Pancreas (tissue), 10 donors: ENCODE data around the gene KLHL14. TPM values are rescaled to one million over a fixed set of nuclear protein-coding genes. Genes with fewer than 3 reads are reported as not detected.

Experiments used
- ATAC-seq, 4 donors: fragments of 200-7000 bp; cut with Tn5 transposase; one replicate each; pipeline versions ENCODE4 v1.8.0 to v1.9.1; 2020; ENCODE audit warnings: mild to moderate bottlenecking in 4 of 4, moderate library complexity in 4 of 4
- DNase-seq, 6 donors: peaks; one replicate each; pipeline ENCODE4 v3.0.0-alpha.2; 2020
- FAIRE-seq: peaks from 2 replicates; lab custom pipeline; 2012; peaks lifted over from hg19 to GRCh38; lab: Jason Lieb, UNC
- H3K27ac ChIP-seq, 4 donors: fragments of 200-600 bp; sonication (generic); 1 replicate in 3 of 4; 2 replicates in 1 of 4; pipeline versions ENCODE4 v1.5.0 to v1.8.0; 2020
- H3K27me3 ChIP-seq, 4 donors: fragments of 200-600 bp; one replicate each; pipeline ENCODE4 v1.8.0; 2021
- H3K36me3 ChIP-seq, 3 donors: fragments of 200-600 bp; sonication (generic) in 1 of 3; one replicate each; pipeline versions ENCODE4 v1.5.0 to v1.8.0; 2020 to 2021
- H3K4me1 ChIP-seq, 3 donors: fragments of 200-600 bp; one replicate each; pipeline ENCODE4 v1.8.0; 2021
- H3K4me3 ChIP-seq, 4 donors: fragments of 200-600 bp; sonication (generic) in 2 of 4; one replicate each; pipeline versions ENCODE4 v1.5.0 to v1.8.0; 2020 to 2021
- H3K9me3 ChIP-seq, 4 donors: fragments of 200-600 bp; one replicate each; pipeline ENCODE4 v1.8.0; 2021
- WGBS, 2 donors: extraction: QIAGEN DNeasy Blood & Tissue Kit; methylation state at CpG; one replicate each; pipeline ENCODE4 v1.1.7; 2013; 5-methylcytosine and 5-hydroxymethylcytosine counted together
- intact Hi-C, 3 donors: fragments of 100-400 bp; cut with DNase I; formaldehyde crosslinking; loops; one replicate each; pipeline versions ENCODE4 v1.11.1 to v1.14.2; 2022
- polyA plus RNA-seq, 2 donors: library from polyadenylated mRNA; stranded (reverse); fragments of 200-250 nt; gene quantifications; one replicate each; pipeline ENCODE4 v1.2.3, GENCODE V29; 2013
- total RNA-seq, 6 donors: library from RNA; stranded (reverse); fragmentation: NEBNext Ultra II Directional in 4 of 6; extraction: Animal tissue kit (Norgen Biotek cat#: 25700) in 4 of 6; gene quantifications; one replicate each; pipeline versions ENCODE4 v1.2.1 to v1.2.4, GENCODE V29; 2021 to 2023
- TF ChIP-seq, protein P1 (sequence below), 4 donors: fragments of 200-600 bp; sonication (generic) in 3 of 4; IDR thresholded peaks; one replicate each; pipeline versions ENCODE4 v1.5.0 to v1.8.0; 2021; ENCODE audit warnings: antibody characterized with exemption in 4 of 4
- donor health status: healthy with polysubstance abuse.
- donor health status: DM: no; HTN: no; CAD: no; lungs with moderate emphysema.
- donor health status: DM: no; HTN: no; CAD: no.
- donor health status: control.
- donor health status: control.
- donor health status: Bipolar disorder and iron deficiency.
- donor health status: DM: yes; HTN: yes; CAD: no.
- donor health status: DM: no; HTN: no; CAD: no.
- donor health status: DM: no; HTN: no; CAD: no.
- donor health status: DM: yes; HTN: yes; CAD: no.

KLHL14 gene
- total and polyA plus RNA-seq, 8 donors, result 0.06 to 0.21 (median 0.08) TPM; not detected in 3

DNA sequence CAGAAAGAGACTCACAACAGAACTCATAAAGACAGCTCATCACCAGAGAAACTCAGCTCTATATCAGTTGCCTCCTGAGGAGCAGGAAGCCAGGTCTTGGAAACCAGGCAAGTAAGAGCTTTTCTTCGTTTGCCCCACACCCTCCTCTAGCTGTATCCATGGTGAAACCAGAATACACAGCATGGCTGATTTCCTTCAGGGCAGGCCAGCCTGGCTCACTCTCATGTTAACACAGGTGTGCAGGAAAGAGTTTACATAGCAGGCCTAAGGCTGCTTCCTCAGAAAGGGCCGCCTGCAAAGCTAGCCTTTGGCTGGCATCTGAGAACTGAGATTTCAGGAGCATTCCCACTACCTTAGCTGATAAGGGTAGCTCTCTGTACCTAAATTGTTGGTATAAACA, 65.7 kb downstream of the KLHL14 start:
- H3K36me3 ChIP-seq, result no peaks in the 10 kb centered on the region
- intact Hi-C loops, result no loop called here
- H3K27ac ChIP-seq, result no peak overlapping the region
- FAIRE-seq (no peak), ATAC-seq (peak; percentile 93 to 99 (median 94)), DNase-seq (peak in 5 of 6 donors; percentile 22 to 74 (median 35))
- 25 to 36% methylated on average over 2 of the region's 2 CpGs for WGBS, 2 donors
- no peaks in the 10 kb centered on the region for H3K9me3 ChIP-seq
- TF ChIP-seq, protein P1, sequence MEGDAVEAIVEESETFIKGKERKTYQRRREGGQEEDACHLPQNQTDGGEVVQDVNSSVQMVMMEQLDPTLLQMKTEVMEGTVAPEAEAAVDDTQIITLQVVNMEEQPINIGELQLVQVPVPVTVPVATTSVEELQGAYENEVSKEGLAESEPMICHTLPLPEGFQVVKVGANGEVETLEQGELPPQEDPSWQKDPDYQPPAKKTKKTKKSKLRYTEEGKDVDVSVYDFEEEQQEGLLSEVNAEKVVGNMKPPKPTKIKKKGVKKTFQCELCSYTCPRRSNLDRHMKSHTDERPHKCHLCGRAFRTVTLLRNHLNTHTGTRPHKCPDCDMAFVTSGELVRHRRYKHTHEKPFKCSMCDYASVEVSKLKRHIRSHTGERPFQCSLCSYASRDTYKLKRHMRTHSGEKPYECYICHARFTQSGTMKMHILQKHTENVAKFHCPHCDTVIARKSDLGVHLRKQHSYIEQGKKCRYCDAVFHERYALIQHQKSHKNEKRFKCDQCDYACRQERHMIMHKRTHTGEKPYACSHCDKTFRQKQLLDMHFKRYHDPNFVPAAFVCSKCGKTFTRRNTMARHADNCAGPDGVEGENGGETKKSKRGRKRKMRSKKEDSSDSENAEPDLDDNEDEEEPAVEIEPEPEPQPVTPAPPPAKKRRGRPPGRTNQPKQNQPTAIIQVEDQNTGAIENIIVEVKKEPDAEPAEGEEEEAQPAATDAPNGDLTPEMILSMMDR (IDR thresholded peaks at IDR 0.05), result no peak
- no peaks in the 10 kb centered on the region for H3K27me3 ChIP-seq
- H3K4me3 ChIP-seq, result no peak overlapping the region
- no peaks in the 10 kb centered on the region for H3K4me1 ChIP-seq

DNA sequence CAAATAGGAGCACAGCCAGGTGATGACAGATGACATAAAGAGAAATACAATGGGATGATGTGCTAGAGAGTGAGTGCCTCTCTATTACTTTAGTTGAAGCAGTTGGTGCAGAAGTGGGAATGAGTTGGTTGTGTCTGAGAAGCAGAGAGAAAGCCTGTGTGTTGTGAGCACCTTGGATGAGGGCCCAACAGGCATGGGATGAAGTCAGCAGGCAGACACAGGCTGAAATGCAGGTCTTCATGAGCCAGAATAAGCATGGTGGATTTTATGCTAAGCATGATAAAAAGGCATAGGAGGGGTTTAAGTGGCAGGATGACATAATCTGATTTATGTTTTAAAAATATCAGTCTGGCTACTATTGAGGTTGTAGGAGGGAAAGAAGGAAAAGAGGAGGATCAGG, 71.5 kb downstream of the KLHL14 start:
- Histone ChIP-seq H3K27me3 (no peaks in the 10 kb centered on the region), H3K27ac (no peak overlapping the region), H3K36me3 (no peaks in the 10 kb centered on the region), H3K9me3 (no peaks in the 10 kb centered on the region), H3K4me3 (no peak overlapping the region), H3K4me1 (peaks cover 0 to 5% (median 3%) of the 10 kb centered on the region in 3 donors)
- TF ChIP-seq, protein P1 (IDR thresholded peaks at IDR 0.05), result no peak
- ATAC-seq (no peak), FAIRE-seq (no peak), DNase-seq (no peak)
- intact Hi-C loops, result no loop called here

DNA sequence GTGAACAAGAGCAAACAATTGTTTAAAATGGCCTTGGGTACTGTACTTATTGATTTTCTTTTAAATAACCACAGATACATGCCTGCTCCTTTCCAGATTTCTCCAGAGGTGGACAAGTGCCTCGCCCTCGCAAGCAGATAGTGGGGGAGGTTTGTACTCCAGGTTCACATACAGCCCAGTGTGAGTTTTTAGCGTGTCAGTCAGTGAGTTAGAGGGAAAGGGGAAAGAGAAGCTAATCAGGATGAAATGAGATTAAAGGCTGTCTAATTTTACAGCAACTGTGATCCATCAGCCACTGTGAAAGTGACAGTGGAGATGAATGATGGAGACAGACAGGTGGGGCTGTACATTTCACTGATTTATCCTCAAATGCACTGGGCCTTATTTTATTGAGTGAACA, 74.7 kb downstream of the KLHL14 start:
- intact Hi-C loops, result no loop called here
- WGBS, 2 donors, result 13 to 15% methylated on average over 3 of the region's 3 CpGs
- no peaks in the 10 kb centered on the region for H3K36me3 ChIP-seq
- H3K27me3 ChIP-seq, result no peaks in the 10 kb centered on the region
- H3K4me3 ChIP-seq, result no peak overlapping the region
- TF ChIP-seq, protein P1 (IDR thresholded peaks at IDR 0.05), result no peak
- no peak overlapping the region for H3K27ac ChIP-seq
- ATAC-seq (peak in 1 of 4 donors; percentile 37), DNase-seq (no peak), FAIRE-seq (no peak)
- peaks cover 0 to 5% (median 3%) of the 10 kb centered on the region in 3 donors for H3K4me1 ChIP-seq
- H3K9me3 ChIP-seq, result no peaks in the 10 kb centered on the region

DNA sequence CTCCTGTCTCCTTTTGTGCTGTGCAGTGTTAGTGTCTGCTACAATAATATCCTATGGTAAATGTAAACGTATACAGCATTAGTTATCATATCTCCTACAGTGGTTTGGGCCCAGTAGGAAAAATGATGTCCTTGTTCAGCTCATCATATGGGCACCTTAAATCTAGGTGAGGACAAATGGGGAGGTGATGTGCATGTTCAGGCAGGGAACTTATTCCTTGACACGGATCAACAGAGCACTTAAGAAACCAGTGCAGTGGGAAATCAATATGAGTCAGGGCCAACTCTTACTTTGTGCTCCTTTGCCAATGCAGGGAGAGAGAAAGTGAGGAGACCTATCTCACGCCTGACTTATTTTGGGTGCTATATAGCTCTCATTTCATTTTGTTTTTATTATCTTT, 76.4 kb downstream of the KLHL14 start:
- H3K9me3 ChIP-seq, result no peaks in the 10 kb centered on the region
- H3K36me3 ChIP-seq, result no peaks in the 10 kb centered on the region
- no peak for ATAC-seq
- H3K27ac ChIP-seq, result no peak overlapping the region
- 71 to 72% methylated on average over 3 of the region's 3 CpGs for WGBS, 2 donors
- H3K4me1 ChIP-seq, result peaks cover 0 to 5% (median 3%) of the 10 kb centered on the region in 3 donors
- intact Hi-C loops, result no loop called here
- H3K27me3 ChIP-seq, result no peaks in the 10 kb centered on the region
- FAIRE-seq, result no peak
- H3K4me3 ChIP-seq, result no peak overlapping the region
- TF ChIP-seq, protein P1 (IDR thresholded peaks at IDR 0.05), result no peak
- no peak for DNase-seq

DNA sequence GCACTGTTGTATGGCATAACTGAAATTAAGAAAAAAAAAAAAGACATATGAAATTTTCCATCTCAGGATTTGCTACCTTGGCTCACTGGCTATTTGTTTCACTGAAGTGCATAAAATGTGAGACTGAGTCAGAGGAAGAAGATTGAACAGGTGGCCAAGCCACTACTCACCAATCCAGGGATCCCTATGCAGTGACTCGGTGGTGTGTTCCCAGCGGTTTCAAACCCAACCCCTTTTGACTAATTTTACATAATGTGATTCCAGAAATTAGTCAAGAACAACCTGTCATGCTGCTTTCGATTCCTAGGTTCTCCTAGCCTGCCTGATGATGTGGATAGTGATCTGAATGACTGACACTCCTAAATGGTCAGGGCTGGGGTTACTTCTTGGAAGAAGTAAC, 77.3 kb downstream of the KLHL14 start:
- ATAC-seq, result no peak

More for the DNA sequence above, 77.3 kb downstream of the KLHL14 start:
- H3K27me3 ChIP-seq, result no peaks in the 10 kb centered on the region
- TF ChIP-seq, protein P1 (IDR thresholded peaks at IDR 0.05), result no peak
- intact Hi-C loops, result no loop called here
- H3K4me3 ChIP-seq, result no peak overlapping the region
- no peaks in the 10 kb centered on the region for H3K9me3 ChIP-seq
- no peak for FAIRE-seq
- WGBS, 2 donors, result 87 to 89% methylated on average over 3 of the region's 3 CpGs
- no peaks in the 10 kb centered on the region for H3K36me3 ChIP-seq
- no peak overlapping the region for H3K27ac ChIP-seq
- H3K4me1 ChIP-seq, result peaks cover 0 to 5% (median 3%) of the 10 kb centered on the region in 3 donors
- no peak for DNase-seq
